Ishikawa (cell line): ENCODE results near the gene RBL1.
A peak's percentile ranks its signal among the peaks of the same experiment; 100 is the strongest.

Source experiments
- CEBPB ChIP-seq: IDR thresholded peaks from 2 replicates; pipeline ENCODE4 v1.6.1; 2012
- CREB1 ChIP-seq: IDR thresholded peaks from 2 replicates; pipeline ENCODE4 v1.6.1; 2012; ENCODE audit warnings: low read depth
- EGR1 ChIP-seq: IDR thresholded peaks from 2 replicates; pipeline ENCODE4 v1.6.1; 2012
- EP300 ChIP-seq: IDR thresholded peaks from 2 replicates; pipeline ENCODE4 v1.6.1; 2012; ENCODE audit warnings: borderline replicate concordance
- FOXM1 ChIP-seq: IDR thresholded peaks from 2 replicates; pipeline ENCODE4 v1.6.1; 2012; ENCODE audit warnings: low read depth, borderline replicate concordance
- NFIC ChIP-seq: IDR thresholded peaks from 2 replicates; pipeline ENCODE4 v1.6.1; 2012
- RAD21 ChIP-seq: IDR thresholded peaks from 2 replicates; pipeline ENCODE4 v1.6.1; 2012; ENCODE audit warnings: low read depth
- TAF1 ChIP-seq: IDR thresholded peaks from 2 replicates; pipeline ENCODE4 v1.6.1; 2012; ENCODE audit warnings: low read depth, mild to moderate bottlenecking
- TCF12 ChIP-seq: IDR thresholded peaks from 2 replicates; pipeline ENCODE4 v1.6.1; 2012; ENCODE audit warnings: low read depth
- TEAD4 ChIP-seq: IDR thresholded peaks from 2 replicates; pipeline ENCODE4 v1.6.1; 2012
- YY1 ChIP-seq: IDR thresholded peaks from 2 replicates; pipeline ENCODE4 v1.6.1; 2012; ENCODE audit warnings: low read depth
- ZBTB7A ChIP-seq: IDR thresholded peaks from 2 replicates; pipeline ENCODE4 v1.6.1; 2012; ENCODE audit warnings: low read depth
- TF ChIP-seq, protein P1 (sequence below): IDR thresholded peaks from 2 replicates; pipeline ENCODE4 v1.6.1; 2012
- TF ChIP-seq, protein P2 (sequence below): IDR thresholded peaks from 2 replicates; pipeline ENCODE4 v1.6.1; 2012; ENCODE audit warnings: low read depth, mild to moderate bottlenecking
- TF ChIP-seq, protein P3 (sequence below): IDR thresholded peaks from 2 replicates; pipeline ENCODE4 v1.6.1; 2012

RBL1 gene

DNA sequence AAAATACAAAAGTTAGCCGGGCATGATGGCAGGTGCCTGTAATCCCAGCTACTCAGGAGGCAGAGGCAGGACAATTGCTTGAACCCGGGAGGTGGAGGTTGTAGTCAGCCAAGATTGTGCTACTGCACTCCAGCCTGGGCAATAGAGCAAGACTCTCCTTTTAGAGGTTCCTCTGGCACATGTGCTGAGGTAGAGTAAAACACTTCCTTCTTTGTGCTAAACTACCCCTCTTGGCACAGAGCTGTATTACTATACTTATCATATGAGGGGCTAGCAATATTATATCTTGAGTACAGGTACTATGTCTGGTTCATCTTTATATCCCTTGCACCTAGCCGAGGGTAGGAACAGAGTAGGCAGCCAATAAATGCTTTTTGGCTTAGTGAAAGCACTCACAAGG lies 104.1 kb downstream of the RBL1 start:
- TF ChIP-seq ZBTB7A (no peak), RAD21 (no peak), TCF12 (no peak)
- TF ChIP-seq, protein P1, sequence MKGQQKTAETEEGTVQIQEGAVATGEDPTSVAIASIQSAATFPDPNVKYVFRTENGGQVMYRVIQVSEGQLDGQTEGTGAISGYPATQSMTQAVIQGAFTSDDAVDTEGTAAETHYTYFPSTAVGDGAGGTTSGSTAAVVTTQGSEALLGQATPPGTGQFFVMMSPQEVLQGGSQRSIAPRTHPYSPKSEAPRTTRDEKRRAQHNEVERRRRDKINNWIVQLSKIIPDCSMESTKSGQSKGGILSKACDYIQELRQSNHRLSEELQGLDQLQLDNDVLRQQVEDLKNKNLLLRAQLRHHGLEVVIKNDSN, result no peak

DNA sequence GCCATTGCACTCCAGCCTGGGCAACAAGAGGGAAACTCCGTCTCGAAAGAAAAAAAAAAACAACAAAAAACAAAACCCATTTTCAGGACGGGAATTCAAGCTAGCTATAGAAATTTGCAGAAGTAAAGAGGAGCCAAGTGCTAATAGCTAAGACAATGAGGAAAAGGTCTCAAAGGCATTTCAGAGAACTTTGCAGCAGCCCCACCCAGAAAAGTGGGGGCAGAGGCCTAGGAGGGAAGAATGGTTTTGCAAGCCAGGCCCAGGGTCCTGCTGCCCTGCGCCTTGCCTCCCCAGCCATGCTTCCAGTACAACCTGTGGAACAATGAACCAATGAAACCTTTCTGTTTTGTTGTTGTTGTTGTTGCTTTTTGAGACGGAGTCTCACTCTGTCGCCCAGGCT lies 106.0 kb downstream of the RBL1 start:
- TF ChIP-seq FOXM1 (no peak), TEAD4 (no peak), CEBPB (no peak), EGR1 (no peak), NFIC (no peak), TCF12 (no peak), YY1 (no peak), ZBTB7A (no peak), TAF1 (no peak), CREB1 (no peak), RAD21 (no peak)
- TF ChIP-seq, protein P1, result no peak
- TF ChIP-seq, protein P2, sequence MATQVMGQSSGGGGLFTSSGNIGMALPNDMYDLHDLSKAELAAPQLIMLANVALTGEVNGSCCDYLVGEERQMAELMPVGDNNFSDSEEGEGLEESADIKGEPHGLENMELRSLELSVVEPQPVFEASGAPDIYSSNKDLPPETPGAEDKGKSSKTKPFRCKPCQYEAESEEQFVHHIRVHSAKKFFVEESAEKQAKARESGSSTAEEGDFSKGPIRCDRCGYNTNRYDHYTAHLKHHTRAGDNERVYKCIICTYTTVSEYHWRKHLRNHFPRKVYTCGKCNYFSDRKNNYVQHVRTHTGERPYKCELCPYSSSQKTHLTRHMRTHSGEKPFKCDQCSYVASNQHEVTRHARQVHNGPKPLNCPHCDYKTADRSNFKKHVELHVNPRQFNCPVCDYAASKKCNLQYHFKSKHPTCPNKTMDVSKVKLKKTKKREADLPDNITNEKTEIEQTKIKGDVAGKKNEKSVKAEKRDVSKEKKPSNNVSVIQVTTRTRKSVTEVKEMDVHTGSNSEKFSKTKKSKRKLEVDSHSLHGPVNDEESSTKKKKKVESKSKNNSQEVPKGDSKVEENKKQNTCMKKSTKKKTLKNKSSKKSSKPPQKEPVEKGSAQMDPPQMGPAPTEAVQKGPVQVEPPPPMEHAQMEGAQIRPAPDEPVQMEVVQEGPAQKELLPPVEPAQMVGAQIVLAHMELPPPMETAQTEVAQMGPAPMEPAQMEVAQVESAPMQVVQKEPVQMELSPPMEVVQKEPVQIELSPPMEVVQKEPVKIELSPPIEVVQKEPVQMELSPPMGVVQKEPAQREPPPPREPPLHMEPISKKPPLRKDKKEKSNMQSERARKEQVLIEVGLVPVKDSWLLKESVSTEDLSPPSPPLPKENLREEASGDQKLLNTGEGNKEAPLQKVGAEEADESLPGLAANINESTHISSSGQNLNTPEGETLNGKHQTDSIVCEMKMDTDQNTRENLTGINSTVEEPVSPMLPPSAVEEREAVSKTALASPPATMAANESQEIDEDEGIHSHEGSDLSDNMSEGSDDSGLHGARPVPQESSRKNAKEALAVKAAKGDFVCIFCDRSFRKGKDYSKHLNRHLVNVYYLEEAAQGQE, result no peak
- TF ChIP-seq, protein P3, sequence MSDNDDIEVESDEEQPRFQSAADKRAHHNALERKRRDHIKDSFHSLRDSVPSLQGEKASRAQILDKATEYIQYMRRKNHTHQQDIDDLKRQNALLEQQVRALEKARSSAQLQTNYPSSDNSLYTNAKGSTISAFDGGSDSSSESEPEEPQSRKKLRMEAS, result no peak

DNA sequence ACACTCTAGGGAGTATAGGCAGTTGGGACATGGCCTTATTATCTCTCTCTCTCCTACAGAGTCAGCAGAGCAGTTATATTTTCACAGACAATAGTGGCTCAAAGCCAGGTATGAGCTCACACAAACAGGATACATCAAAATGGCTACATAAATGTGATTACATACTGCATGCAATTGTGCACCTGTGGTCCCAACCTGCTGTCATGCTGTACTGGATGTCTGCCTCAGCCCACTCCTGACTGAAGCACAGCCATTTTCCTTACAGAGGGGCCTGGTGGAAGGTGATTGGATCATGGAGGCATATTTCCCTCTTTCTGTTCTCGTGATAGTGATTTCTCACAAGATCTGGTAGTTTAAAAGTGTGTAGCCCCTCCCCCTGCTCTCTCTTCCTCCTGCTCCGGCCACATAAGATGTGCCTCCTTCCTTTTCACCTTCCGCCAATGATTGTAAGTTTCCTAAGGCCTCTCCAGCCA lies 107.3 kb downstream of the RBL1 start:
- TF ChIP-seq RAD21, result no peak
- no peak for TF ChIP-seq EP300
- TF ChIP-seq NFIC, result peak; percentile 55
- no peak for TF ChIP-seq ZBTB7A
- no peak for TF ChIP-seq TEAD4
- TF ChIP-seq TCF12, result no peak
- TF ChIP-seq CEBPB, result no peak

DNA sequence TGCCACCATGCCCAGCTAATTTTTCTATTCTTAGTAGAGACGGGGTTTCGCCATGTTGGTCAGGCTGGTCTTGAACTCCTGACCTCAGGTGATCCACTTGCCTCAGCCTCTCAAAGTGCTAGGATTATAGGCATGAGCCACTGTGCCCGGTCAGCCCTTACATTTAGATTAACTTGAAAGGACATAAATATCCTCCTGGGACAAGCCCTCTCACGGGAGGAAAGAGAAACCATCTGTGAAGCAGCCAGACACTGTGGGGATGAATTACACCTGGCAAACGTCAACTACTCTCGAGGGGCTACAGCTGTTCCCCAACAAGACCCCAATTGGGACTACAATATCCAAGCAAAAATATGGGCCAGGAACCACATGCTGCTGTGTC lies 111.5 kb downstream of the RBL1 start:
- TF ChIP-seq, protein P2, result no peak
- TF ChIP-seq EP300, result no peak
- no peak for TF ChIP-seq RAD21
- no peak for TF ChIP-seq NFIC
- TF ChIP-seq CREB1, result no peak
- TF ChIP-seq, protein P3, result no peak
- TF ChIP-seq YY1, result no peak
- TF ChIP-seq CEBPB, result no peak
- TF ChIP-seq ZBTB7A, result no peak
- no peak for TF ChIP-seq TEAD4
- TF ChIP-seq TCF12, result no peak
- TF ChIP-seq TAF1, result no peak
- TF ChIP-seq EGR1, result no peak
- no peak for TF ChIP-seq FOXM1
- TF ChIP-seq, protein P1, result no peak

DNA sequence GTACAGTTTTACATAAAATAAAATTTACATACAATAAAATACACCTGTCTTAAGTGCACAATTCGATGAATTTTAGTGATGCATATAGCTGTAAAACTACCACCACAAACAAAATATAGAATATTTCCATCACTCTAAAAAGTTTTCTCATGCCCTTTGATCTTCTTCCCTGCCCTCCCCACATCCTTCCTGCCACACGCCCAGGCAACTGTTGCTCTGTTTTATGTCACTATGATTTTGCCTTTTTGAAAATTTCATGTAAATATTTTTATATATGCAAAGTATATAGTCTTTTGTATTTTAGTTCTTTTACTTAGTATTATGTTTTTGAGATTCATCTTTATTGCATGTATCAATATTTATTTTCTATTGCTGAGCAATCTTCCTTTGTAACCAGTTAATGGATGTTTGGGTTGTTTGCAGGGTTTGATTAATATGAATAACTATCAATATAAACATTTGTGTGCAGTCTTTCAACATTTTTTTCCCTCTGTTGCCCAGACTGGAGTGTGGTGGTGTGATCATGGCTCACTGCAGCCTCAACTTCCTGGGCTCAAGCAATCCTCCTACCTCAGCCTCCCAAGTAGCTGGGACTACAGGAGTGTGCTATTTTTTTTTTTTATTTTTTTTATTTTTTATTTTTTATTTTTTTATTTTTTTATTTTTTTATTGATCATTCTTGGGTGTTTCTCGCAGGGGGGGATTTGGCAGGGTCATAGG lies 120.5 kb downstream of the RBL1 start:
- TF ChIP-seq TCF12, result no peak
- no peak for TF ChIP-seq ZBTB7A
- no peak for TF ChIP-seq CREB1
- TF ChIP-seq CEBPB, result no peak
- TF ChIP-seq, protein P3, result no peak
- TF ChIP-seq, protein P1, result no peak
- TF ChIP-seq, protein P2, result no peak
- TF ChIP-seq FOXM1, result no peak
- no peak for TF ChIP-seq NFIC
- no peak for TF ChIP-seq YY1
